DOHH2 (cell line): ENCODE data around the gene PDE7B.

Experiments
- H3F3A ChIP-seq: fragments of 200-600 bp; sonication (generic), shearing (Covaris generic); 2 replicates; pipeline ENCODE4 v1.6.0; 2016; ENCODE audit warnings: antibody characterized with exemption, mild to moderate bottlenecking; ENCODE audit not compliant: control insufficient read depth, insufficient read depth
- H3K27ac ChIP-seq: fragments of 200-600 bp; sonication (generic); 2 replicates; pipeline ENCODE4 v1.5.1; 2014; ENCODE audit warnings: low read depth, mild to moderate bottlenecking, low read length, moderate library complexity
- H3K27me3 ChIP-seq: fragments of 200-600 bp; sonication (generic); 2 replicates; pipeline ENCODE4 v1.6.1; 2014; ENCODE audit warnings: mild to moderate bottlenecking, low read length, mixed read lengths; ENCODE audit not compliant: control insufficient read depth
- H3K36me3 ChIP-seq: fragments of 200-600 bp; sonication (generic); 2 replicates; pipeline ENCODE4 v1.6.1; 2014; ENCODE audit warnings: mild to moderate bottlenecking, low read length, moderate library complexity, mixed read lengths; ENCODE audit not compliant: control insufficient read depth
- H3K4me1 ChIP-seq: fragments of 200-600 bp; sonication (generic); 2 replicates; pipeline ENCODE4 v1.6.1; 2014; ENCODE audit warnings: mild to moderate bottlenecking, low read length, mixed read lengths; ENCODE audit not compliant: control insufficient read depth
- H3K4me2 ChIP-seq: fragments of 200-600 bp; sonication (generic); 2 replicates; pipeline ENCODE4 v1.6.0; 2014; ENCODE audit warnings: mild to moderate bottlenecking, low read length, moderate library complexity
- H3K4me3 ChIP-seq: fragments of 200-600 bp; sonication (generic); 2 replicates; pipeline ENCODE4 v1.5.1; 2014; ENCODE audit warnings: mild to moderate bottlenecking, low read length, mixed read lengths
- H3K79me2 ChIP-seq: fragments of 200-600 bp; sonication (generic); 2 replicates; pipeline ENCODE4 v1.6.1; 2014; ENCODE audit warnings: mild to moderate bottlenecking, low read length, mixed read lengths; ENCODE audit not compliant: control insufficient read depth
- H3K9me2 ChIP-seq: fragments of 200-600 bp; sonication (generic); replicated peaks from 2 replicates; pipeline ENCODE4 v1.6.1; 2014; ENCODE audit warnings: mild to moderate bottlenecking, low read length, mixed read lengths; ENCODE audit not compliant: control insufficient read depth
- H3K9me3 ChIP-seq: fragments of 200-600 bp; sonication (generic); 2 replicates; pipeline ENCODE4 v1.6.1; 2014; ENCODE audit warnings: antibody characterized with exemption, low read length, mixed read lengths; ENCODE audit not compliant: control insufficient read depth, insufficient read depth
- H4K20me1 ChIP-seq: fragments of 200-600 bp; sonication (generic); 2 replicates; pipeline ENCODE4 v1.6.0; 2014; ENCODE audit warnings: low read depth, mild to moderate bottlenecking, antibody characterized with exemption, low read length, moderate library complexity; ENCODE audit not compliant: control insufficient read depth, insufficient read depth
- CTCF ChIP-seq: fragments of 200-600 bp; sonication (generic); IDR thresholded peaks from one replicate; pipeline ENCODE4 v1.5.1; 2014; ENCODE audit warnings: antibody characterized with exemption, mild to moderate bottlenecking, low read depth, low read length; ENCODE audit not compliant: poor library complexity, severe bottlenecking
- EZH2phosphoT487 ChIP-seq: fragments of 200-600 bp; sonication (generic); IDR thresholded peaks from 2 replicates; pipeline ENCODE4 v1.6.1; 2017; ENCODE audit warnings: borderline replicate concordance, mild to moderate bottlenecking, antibody characterized with exemption, low read length, moderate library complexity, mixed read lengths

Gene PDE7B

DNA sequence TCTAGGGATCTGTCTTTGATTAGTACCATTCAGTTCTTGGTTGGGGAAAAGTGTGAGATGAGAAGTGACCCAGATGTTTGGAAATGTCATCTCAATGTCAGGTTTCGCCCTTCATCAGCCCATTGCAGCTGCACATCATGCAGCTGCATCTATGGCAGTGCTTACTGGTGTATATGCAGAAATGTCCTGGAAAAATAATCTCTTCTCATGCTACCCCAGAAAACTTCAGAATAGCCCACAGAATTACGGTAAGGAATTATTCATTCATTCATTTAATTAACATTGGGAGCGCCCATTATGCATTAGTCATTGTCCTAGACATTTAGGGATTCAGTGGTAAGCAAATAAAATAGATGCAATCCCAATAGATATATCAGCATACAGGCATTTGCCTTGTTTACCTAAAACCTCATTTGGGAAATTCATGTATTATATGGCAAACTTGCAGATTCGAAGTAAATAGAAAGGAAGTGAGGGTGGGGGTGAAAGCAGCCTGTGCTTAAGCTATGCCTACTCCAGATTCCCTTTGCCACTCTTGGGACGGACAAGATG, 89.2 kb downstream of the PDE7B start:
- Histone ChIP-seq H3K9me3 (no peaks in the 10 kb centered on the region), H4K20me1 (no peaks in the 10 kb centered on the region), H3K27ac (no peak overlapping the region), H3F3A (no peaks in the 10 kb centered on the region), H3K4me2 (no peak overlapping the region), H3K27me3 (no peaks in the 10 kb centered on the region), H3K4me1 (no peaks in the 10 kb centered on the region), H3K4me3 (no peak overlapping the region), H3K9me2 (no peaks in the 10 kb centered on the region), H3K36me3 (no peaks in the 10 kb centered on the region), H3K79me2 (no peaks in the 10 kb centered on the region)
- TF ChIP-seq CTCF (no peak), EZH2phosphoT487 (no peak)

DNA sequence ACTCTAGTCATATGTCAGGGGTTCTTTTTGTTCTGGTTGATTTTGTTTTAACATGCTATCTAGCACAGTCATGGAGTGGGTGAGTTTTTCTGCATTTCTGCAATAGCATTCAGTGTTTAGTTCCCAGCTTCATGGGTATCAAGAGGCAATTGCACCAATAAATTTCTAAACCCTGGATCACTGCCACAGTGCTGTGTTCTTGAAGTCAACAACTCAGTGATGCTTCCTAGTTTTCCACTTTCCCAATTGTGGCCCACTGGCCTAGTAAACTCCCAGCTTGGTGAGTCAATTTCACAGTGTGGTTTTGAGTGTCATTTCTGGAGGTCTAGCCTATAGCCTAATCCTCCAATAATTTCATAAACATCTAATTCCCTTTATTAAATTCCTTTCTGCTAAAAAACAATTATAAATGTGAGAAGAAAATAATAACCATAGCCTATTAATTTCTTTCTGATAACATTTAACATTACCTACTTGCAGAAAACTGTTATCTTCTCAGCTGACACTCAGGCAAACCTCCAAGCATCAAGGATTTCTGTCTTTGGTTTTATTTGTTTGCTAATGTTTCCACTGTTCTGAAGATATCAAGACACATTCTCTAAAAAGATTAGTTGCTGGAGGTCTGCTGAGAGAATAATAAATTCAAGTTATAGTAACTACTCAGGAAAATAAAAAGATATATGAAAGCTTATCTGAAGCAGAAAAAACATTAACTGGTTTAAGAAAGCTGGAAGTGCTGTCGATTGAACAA, 89.9 kb downstream of the PDE7B start:
- H3F3A ChIP-seq, result no peaks in the 10 kb centered on the region
- TF ChIP-seq EZH2phosphoT487, result no peak
- TF ChIP-seq CTCF, result no peak
- no peaks in the 10 kb centered on the region for H3K27me3 ChIP-seq
- H3K27ac ChIP-seq, result no peak overlapping the region
- no peaks in the 10 kb centered on the region for H4K20me1 ChIP-seq
- H3K4me3 ChIP-seq, result no peak overlapping the region
- H3K36me3 ChIP-seq, result no peaks in the 10 kb centered on the region
- no peaks in the 10 kb centered on the region for H3K9me3 ChIP-seq
- no peak overlapping the region for H3K4me2 ChIP-seq
- no peaks in the 10 kb centered on the region for H3K4me1 ChIP-seq
- no peaks in the 10 kb centered on the region for H3K9me2 ChIP-seq
- H3K79me2 ChIP-seq, result no peaks in the 10 kb centered on the region

GRCh38 chr6:135944120-135944519, 92.6 kb downstream of the PDE7B start:
- no peak for TF ChIP-seq CTCF
- TF ChIP-seq EZH2phosphoT487, result no peak
- Histone ChIP-seq H3F3A (no peaks in the 10 kb centered on the region), H3K4me1 (no peaks in the 10 kb centered on the region), H3K36me3 (no peaks in the 10 kb centered on the region), H3K27ac (no peak overlapping the region), H3K4me2 (no peak overlapping the region), H3K9me3 (no peaks in the 10 kb centered on the region), H3K79me2 (no peaks in the 10 kb centered on the region), H3K27me3 (no peaks in the 10 kb centered on the region), H3K4me3 (no peak overlapping the region), H4K20me1 (no peaks in the 10 kb centered on the region), H3K9me2 (no peaks in the 10 kb centered on the region)
